H9 (cell line): ENCODE results near the gene YWHAB. TPM values are rescaled to one million over a fixed set of nuclear protein-coding genes. Genes with fewer than 3 reads are reported as not detected.

Experiments used
- DNase-seq: peaks from one replicate; pipeline ENCODE4 v3.0.0-alpha.2; 2017
- H2AFZ ChIP-seq: one replicate; pipeline ENCODE4 v1.6.1; 2013; ENCODE audit warnings: mild to moderate bottlenecking, low read length, control low read depth, moderate library complexity
- H2AK5ac ChIP-seq: 2 replicates; pipeline ENCODE4 v1.6.1; 2013; ENCODE audit warnings: low read length, control low read depth, mixed read lengths; ENCODE audit not compliant: insufficient read length
- H2BK120ac ChIP-seq: one replicate; pipeline ENCODE4 v1.6.1; 2013; ENCODE audit warnings: low read depth, mild to moderate bottlenecking, low read length, control low read depth, inconsistent platforms; ENCODE audit not compliant: poor library complexity, severe bottlenecking
- H2BK12ac ChIP-seq: 2 replicates; pipeline ENCODE4 v1.6.1; 2013; ENCODE audit warnings: low read length, control low read depth, mixed read lengths, low read depth; ENCODE audit not compliant: insufficient read length
- H2BK15ac ChIP-seq: 2 replicates; pipeline ENCODE4 v1.6.1; 2013; ENCODE audit warnings: low read depth, low read length, control low read depth
- H2BK20ac ChIP-seq: one replicate; pipeline ENCODE4 v1.6.1; 2013; ENCODE audit warnings: low read depth, mild to moderate bottlenecking, low read length, control low read depth, inconsistent platforms; ENCODE audit not compliant: poor library complexity, severe bottlenecking
- H2BK5ac ChIP-seq: 2 replicates; pipeline ENCODE4 v1.6.1; 2013; ENCODE audit warnings: low read length, control low read depth, mixed read lengths; ENCODE audit not compliant: insufficient read length
- H3K14ac ChIP-seq: 2 replicates; pipeline ENCODE4 v1.6.1; 2013; ENCODE audit warnings: low read length, control low read depth; ENCODE audit not compliant: insufficient read depth
- H3K18ac ChIP-seq: 2 replicates; pipeline ENCODE4 v1.6.1; 2013; ENCODE audit warnings: low read depth, mild to moderate bottlenecking, mixed read lengths, low read length, control low read depth; ENCODE audit not compliant: insufficient read length
- H3K23ac ChIP-seq: 2 replicates; pipeline ENCODE4 v1.6.1; 2013; ENCODE audit warnings: low read length, control low read depth, mixed read lengths, low read depth; ENCODE audit not compliant: insufficient read length
- H3K23me2 ChIP-seq: 2 replicates; pipeline ENCODE4 v1.6.1; 2013; ENCODE audit warnings: low read depth, mild to moderate bottlenecking, mixed read lengths, low read length, control low read depth; ENCODE audit not compliant: insufficient read length, poor library complexity, severe bottlenecking
- H3K27ac ChIP-seq: 2 replicates; pipeline ENCODE4 v1.5.1; 2013; ENCODE audit warnings: low read length, control low read depth, mixed read lengths, low read depth; ENCODE audit not compliant: insufficient read length
- H3K27me3 ChIP-seq: 2 replicates; pipeline ENCODE4 v1.6.1; 2013; ENCODE audit warnings: low read length, control low read depth, inconsistent platforms; ENCODE audit not compliant: insufficient read depth
- H3K4ac ChIP-seq: 2 replicates; pipeline ENCODE4 v1.6.1; 2013; ENCODE audit warnings: low read depth, mild to moderate bottlenecking, control low read depth, inconsistent platforms, low read length, moderate library complexity
- H3K4me1 ChIP-seq: 2 replicates; pipeline ENCODE4 v1.6.1; 2013; ENCODE audit warnings: low read length, control low read depth, inconsistent platforms; ENCODE audit not compliant: insufficient read depth
- H3K4me2 ChIP-seq: 2 replicates; pipeline ENCODE4 v1.6.1; 2013; ENCODE audit warnings: low read length, control low read depth, mixed read lengths; ENCODE audit not compliant: insufficient read length, insufficient read depth
- H3K56ac ChIP-seq: 2 replicates; pipeline ENCODE4 v1.6.1; 2013; ENCODE audit warnings: low read depth, mild to moderate bottlenecking, mixed read lengths, low read length, control low read depth; ENCODE audit not compliant: insufficient read length
- H3K79me1 ChIP-seq: 2 replicates; pipeline ENCODE4 v1.6.1; 2013; ENCODE audit warnings: low read depth, mild to moderate bottlenecking, moderate library complexity, low read length, control low read depth, inconsistent platforms; ENCODE audit not compliant: insufficient read depth, poor library complexity, severe bottlenecking
- H3K79me2 ChIP-seq: 2 replicates; pipeline ENCODE4 v1.6.1; 2013; ENCODE audit warnings: low read length, control low read depth, inconsistent platforms; ENCODE audit not compliant: insufficient read depth
- H3K9ac ChIP-seq: 2 replicates; pipeline ENCODE4 v1.6.1; 2013; ENCODE audit warnings: low read length, control low read depth, mixed read lengths; ENCODE audit not compliant: insufficient read length; ENCODE audit errors: extremely low read depth
- H3K9me3 ChIP-seq: one replicate; pipeline ENCODE4 v1.6.1; 2013; ENCODE audit warnings: low read depth, low read length, inconsistent platforms; ENCODE audit not compliant: control insufficient read depth
- H3T11ph ChIP-seq: one replicate; pipeline ENCODE4 v1.6.1; 2013; ENCODE audit warnings: mild to moderate bottlenecking, low read length, control low read depth, inconsistent platforms
- H4K20me1 ChIP-seq: one replicate; pipeline ENCODE4 v1.6.1; 2013; ENCODE audit not compliant: control insufficient read depth, insufficient read length, insufficient read depth
- H4K5ac ChIP-seq: 2 replicates; pipeline ENCODE4 v1.6.1; 2013; ENCODE audit warnings: low read depth, mild to moderate bottlenecking, mixed read lengths, low read length, control low read depth; ENCODE audit not compliant: insufficient read length
- H4K8ac ChIP-seq: replicated peaks from 2 replicates; pipeline ENCODE4 v1.6.1; 2013; ENCODE audit warnings: low read length, control low read depth, mixed read lengths, low read depth; ENCODE audit not compliant: insufficient read length
- H4K91ac ChIP-seq: 2 replicates; pipeline ENCODE4 v1.6.1; 2013; ENCODE audit warnings: low read depth, mild to moderate bottlenecking, moderate library complexity, mixed read lengths, low read length, control low read depth; ENCODE audit not compliant: insufficient read length
- H3K27ac Mint-ChIP-seq, 3 experiments: 2 replicates in 2 of 3; 3 replicates in 1 of 3; pipeline ENCODE4 v1.8.0; 2020 to 2021; ENCODE audit warnings: mixed read lengths in 3 of 3, mild to moderate bottlenecking in 1 of 3, moderate library complexity in 1 of 3
- H3K27me3 Mint-ChIP-seq: 2 replicates; pipeline ENCODE4 v1.8.0; 2021; ENCODE audit warnings: low read depth, mild to moderate bottlenecking, moderate library complexity, mixed read lengths
- H3K36me3 Mint-ChIP-seq, 3 experiments: 2 replicates in 2 of 3; 3 replicates in 1 of 3; pipeline ENCODE4 v1.8.0; 2020 to 2021; ENCODE audit warnings: low read depth in 3 of 3, mixed read lengths in 3 of 3; ENCODE audit not compliant: insufficient read depth in 1 of 3
- H3K4me1 Mint-ChIP-seq, 2 experiments: 2 replicates each; pipeline ENCODE4 v1.8.0; 2020; ENCODE audit warnings: mixed read lengths in 2 of 2
- H3K4me3 Mint-ChIP-seq, 2 experiments: 2 replicates in 1 of 2; 3 replicates in 1 of 2; pipeline ENCODE4 v1.8.0; 2020 to 2021; ENCODE audit warnings: mild to moderate bottlenecking in 2 of 2, mixed read lengths in 2 of 2, moderate library complexity in 1 of 2
- H3K9me3 Mint-ChIP-seq, 2 experiments: 2 replicates in 1 of 2; 3 replicates in 1 of 2; pipeline ENCODE4 v1.8.0; 2020; ENCODE audit warnings: mild to moderate bottlenecking in 2 of 2, mixed read lengths in 2 of 2, moderate library complexity in 1 of 2
- WGBS: extraction: QIAGEN DNeasy Blood & Tissue Kit; methylation state at CpG from one replicate; pipeline ENCODE4 v1.1.7; 2013; ENCODE audit warnings: missing lambda C conversion rate, low lambda C conversion rate, mixed read lengths; ENCODE audit not compliant: insufficient read length; ENCODE audit errors: extremely low coverage; 5-methylcytosine and 5-hydroxymethylcytosine counted together
- total RNA-seq: library from RNA; stranded (reverse); gene quantifications from 2 replicates; pipeline ENCODE4 v1.2.1, GENCODE V29; 2021
- TF ChIP-seq, protein P1 (sequence below): fragments of 200-600 bp; sonication (generic); conservative IDR thresholded peaks from 3 replicates; pipeline ENCODE4 v1.8.0; 2021; ENCODE audit warnings: antibody characterized with exemption, mild to moderate bottlenecking

YWHAB gene
- total RNA-seq, 1 experiment from 2014 or later = 203 TPM

DNA sequence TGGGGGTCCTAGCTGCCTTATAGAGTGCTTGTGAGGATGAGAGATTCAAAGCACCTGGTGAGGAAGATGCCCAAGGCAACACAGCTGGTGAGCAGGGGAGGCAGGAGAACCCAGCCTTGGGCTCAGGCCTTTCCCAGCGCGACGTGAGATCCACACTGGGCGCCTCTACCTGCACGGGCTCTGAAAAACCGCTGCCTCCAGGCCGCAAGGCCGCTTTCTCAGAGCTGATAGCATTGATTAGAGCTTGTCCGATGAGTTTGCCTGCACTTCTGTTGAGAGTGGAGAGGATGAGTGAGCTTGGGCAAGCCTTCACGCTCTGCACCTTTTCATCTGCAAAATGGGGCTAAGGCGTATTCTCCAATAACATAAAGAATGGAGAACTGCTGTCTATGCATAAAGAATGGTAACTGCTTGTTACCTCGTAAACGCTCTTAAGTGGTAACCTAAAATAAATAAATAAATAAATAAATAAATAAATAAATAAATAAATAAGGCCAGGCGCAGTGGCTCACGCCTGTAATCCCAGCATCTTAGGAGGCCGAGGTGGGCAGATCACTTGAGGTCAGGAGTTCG lies 25.3 kb downstream of the YWHAB start:
- H3K4me1 ChIP-seq = peaks cover 8% of the 10 kb centered on the region; the same call in 1 of the 2 replicates
- no peak overlapping the region for H3K4ac ChIP-seq
- H3K23ac ChIP-seq = no peak overlapping the region
- no peak overlapping the region for H3T11ph ChIP-seq
- peak overlapping the region; percentile 73 for H4K5ac ChIP-seq
- no peak overlapping the region for H2AFZ ChIP-seq
- peak overlapping the region; percentile 78 for H3K14ac ChIP-seq
- H2AK5ac ChIP-seq = no peak overlapping the region
- Mint-ChIP-seq H3K27ac (peak overlapping the region in 2 of 3 experiments; percentile 27 to 94; a peak in 3 of 7 replicates), H3K27me3 (no peaks in the 10 kb centered on the region), H3K4me1 (peaks cover 27% of the 10 kb centered on the region in 2 experiments), H3K4me3 (peak overlapping the region; percentile 86 to 89), H3K9me3 (no peaks in the 10 kb centered on the region), H3K36me3 (peaks cover 25 to 64% (median 52%) of the 10 kb centered on the region in 3 experiments; a peak in 6 of 7 replicates)
- H4K91ac ChIP-seq = no peak overlapping the region
- no peaks in the 10 kb centered on the region for H3K27me3 ChIP-seq
- H2BK120ac ChIP-seq = no peak overlapping the region
- peak overlapping the region; percentile 95 for H3K4me2 ChIP-seq
- H3K79me1 ChIP-seq = no peaks in the 10 kb centered on the region
- no peak overlapping the region for H2BK20ac ChIP-seq
- TF ChIP-seq, protein P1, sequence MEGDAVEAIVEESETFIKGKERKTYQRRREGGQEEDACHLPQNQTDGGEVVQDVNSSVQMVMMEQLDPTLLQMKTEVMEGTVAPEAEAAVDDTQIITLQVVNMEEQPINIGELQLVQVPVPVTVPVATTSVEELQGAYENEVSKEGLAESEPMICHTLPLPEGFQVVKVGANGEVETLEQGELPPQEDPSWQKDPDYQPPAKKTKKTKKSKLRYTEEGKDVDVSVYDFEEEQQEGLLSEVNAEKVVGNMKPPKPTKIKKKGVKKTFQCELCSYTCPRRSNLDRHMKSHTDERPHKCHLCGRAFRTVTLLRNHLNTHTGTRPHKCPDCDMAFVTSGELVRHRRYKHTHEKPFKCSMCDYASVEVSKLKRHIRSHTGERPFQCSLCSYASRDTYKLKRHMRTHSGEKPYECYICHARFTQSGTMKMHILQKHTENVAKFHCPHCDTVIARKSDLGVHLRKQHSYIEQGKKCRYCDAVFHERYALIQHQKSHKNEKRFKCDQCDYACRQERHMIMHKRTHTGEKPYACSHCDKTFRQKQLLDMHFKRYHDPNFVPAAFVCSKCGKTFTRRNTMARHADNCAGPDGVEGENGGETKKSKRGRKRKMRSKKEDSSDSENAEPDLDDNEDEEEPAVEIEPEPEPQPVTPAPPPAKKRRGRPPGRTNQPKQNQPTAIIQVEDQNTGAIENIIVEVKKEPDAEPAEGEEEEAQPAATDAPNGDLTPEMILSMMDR = no peak
- 0 out of 2 replicates have a peak overlapping the region, but pooled peaks have one; percentile 70 for H2BK15ac ChIP-seq
- H3K23me2 ChIP-seq = peaks cover 12% of the 10 kb centered on the region
- no CpG with 5 or more reads among the region's 17 CpGs for WGBS
- H3K9me3 ChIP-seq = no peaks in the 10 kb centered on the region
- H3K27ac ChIP-seq = peak overlapping the region; percentile 51
- H4K8ac ChIP-seq = no peak overlapping the region
- no peaks in the 10 kb centered on the region for H3K79me2 ChIP-seq
- no peak overlapping the region for H3K56ac ChIP-seq
- DNase-seq = peak; percentile 43
- H4K20me1 ChIP-seq = no peaks in the 10 kb centered on the region
- H3K9ac ChIP-seq = peak overlapping the region; percentile 71
- no peak overlapping the region for H2BK5ac ChIP-seq
- no peak overlapping the region for H2BK12ac ChIP-seq
- peak overlapping the region; percentile 68 for H3K18ac ChIP-seq
